Trophoblast cell (in vitro differentiated cells and primary cell): ENCODE measurements around the gene RTL1. TPM values are rescaled to one million over a fixed set of nuclear protein-coding genes. Genes with fewer than 3 reads are reported as not detected.

Source experiments
- DNase-seq, 2 donors: peaks; one replicate each; pipeline ENCODE4 v3.0.0-alpha.2; 2016
- H2AFZ ChIP-seq: 2 replicates; pipeline ENCODE4 v1.6.1; 2013; ENCODE audit warnings: low read length, moderate library complexity, mild to moderate bottlenecking; ENCODE audit not compliant: insufficient read depth, poor library complexity
- H2AK5ac ChIP-seq: 2 replicates; pipeline ENCODE4 v1.6.1; 2013; ENCODE audit warnings: mild to moderate bottlenecking, low read length
- H2BK120ac ChIP-seq: 2 replicates; pipeline ENCODE4 v1.6.1; 2013; ENCODE audit warnings: low read length, mild to moderate bottlenecking, moderate library complexity; ENCODE audit not compliant: insufficient read depth, poor library complexity
- H2BK12ac ChIP-seq: 2 replicates; pipeline ENCODE4 v1.6.1; 2013; ENCODE audit warnings: mild to moderate bottlenecking, low read length, moderate library complexity
- H2BK5ac ChIP-seq: 2 replicates; pipeline ENCODE4 v1.6.1; 2013; ENCODE audit warnings: low read length, low read depth, moderate library complexity, mild to moderate bottlenecking; ENCODE audit not compliant: poor library complexity
- H3K14ac ChIP-seq: 2 replicates; pipeline ENCODE4 v1.6.1; 2013; ENCODE audit warnings: mild to moderate bottlenecking, low read length
- H3K18ac ChIP-seq: 2 replicates; pipeline ENCODE4 v1.6.1; 2013; ENCODE audit warnings: mild to moderate bottlenecking, low read length
- H3K23ac ChIP-seq: 2 replicates; pipeline ENCODE4 v1.6.1; 2013; ENCODE audit warnings: low read length
- H3K27ac ChIP-seq: 2 replicates; pipeline ENCODE4 v1.5.1; 2013; ENCODE audit warnings: low read depth, mild to moderate bottlenecking, inconsistent platforms, low read length, moderate library complexity
- H3K27me3 ChIP-seq: 2 replicates; pipeline ENCODE4 v1.6.1; 2013; ENCODE audit warnings: inconsistent platforms, mild to moderate bottlenecking, low read length, moderate library complexity; ENCODE audit not compliant: insufficient read depth
- H3K36me3 ChIP-seq, 2 experiments: 1 replicate in 1 of 2; 2 replicates in 1 of 2; pipeline ENCODE4 v1.6.1; 2013; ENCODE audit warnings: low read length in 2 of 2, mild to moderate bottlenecking in 2 of 2, moderate library complexity in 1 of 2; ENCODE audit not compliant: insufficient read depth in 2 of 2, control insufficient read depth in 1 of 2
- H3K4ac ChIP-seq: 2 replicates; pipeline ENCODE4 v1.6.1; 2013; ENCODE audit warnings: low read depth, mild to moderate bottlenecking, low read length, moderate library complexity
- H3K4me1 ChIP-seq, 2 experiments: 1 replicate in 1 of 2; 2 replicates in 1 of 2; pipeline ENCODE4 v1.6.1; 2013; ENCODE audit warnings: low read length in 2 of 2, mild to moderate bottlenecking in 2 of 2, moderate library complexity in 1 of 2; ENCODE audit not compliant: insufficient read depth in 2 of 2, control insufficient read depth in 1 of 2
- H3K4me2 ChIP-seq: 2 replicates; pipeline ENCODE4 v1.6.1; 2013; ENCODE audit warnings: inconsistent platforms, mild to moderate bottlenecking, low read length, moderate library complexity
- H3K4me3 ChIP-seq: 2 replicates; pipeline ENCODE4 v1.5.1; 2013; ENCODE audit warnings: mild to moderate bottlenecking, low read depth, low read length, inconsistent platforms
- H3K79me1 ChIP-seq: one replicate; pipeline ENCODE4 v1.6.1; 2013; ENCODE audit warnings: low read length
- H3K79me2 ChIP-seq: 2 replicates; pipeline ENCODE4 v1.6.1; 2013; ENCODE audit warnings: low read length, mild to moderate bottlenecking; ENCODE audit not compliant: control insufficient read depth, insufficient read depth, poor library complexity
- H3K9ac ChIP-seq: 2 replicates; pipeline ENCODE4 v1.6.1; 2013; ENCODE audit warnings: mild to moderate bottlenecking, low read length
- H3K9me3 ChIP-seq: 2 replicates; pipeline ENCODE4 v1.6.1; 2013; ENCODE audit warnings: low read depth, mild to moderate bottlenecking, control low read depth, inconsistent platforms, low read length; ENCODE audit not compliant: insufficient read depth
- H4K12ac ChIP-seq: 2 replicates; pipeline ENCODE4 v1.6.1; 2013; ENCODE audit warnings: low read depth, mild to moderate bottlenecking, low read length, moderate library complexity
- H4K8ac ChIP-seq: 2 replicates; pipeline ENCODE4 v1.6.1; 2013; ENCODE audit warnings: low read depth, mild to moderate bottlenecking, low read length, moderate library complexity
- H4K91ac ChIP-seq: one replicate; pipeline ENCODE4 v1.6.1; 2013; ENCODE audit warnings: low read depth, mild to moderate bottlenecking, low read length, moderate library complexity
- WGBS: extraction: QIAGEN DNeasy Blood & Tissue Kit; methylation state at CpG from one replicate; pipeline ENCODE4 v1.1.7; 2013; ENCODE audit warnings: missing lambda C conversion rate; ENCODE audit not compliant: insufficient read length, insufficient coverage; ENCODE audit errors: extremely low coverage; 5-methylcytosine and 5-hydroxymethylcytosine counted together
- polyA plus RNA-seq: library from polyadenylated mRNA; stranded (reverse); fragments of 200-250 nt; gene quantifications from 2 replicates; pipeline ENCODE4 v1.2.3, GENCODE V29; 2013

The RTL1 gene
- 0.01 and 0.03 TPM in 2 replicates for polyA plus RNA-seq

DNA sequence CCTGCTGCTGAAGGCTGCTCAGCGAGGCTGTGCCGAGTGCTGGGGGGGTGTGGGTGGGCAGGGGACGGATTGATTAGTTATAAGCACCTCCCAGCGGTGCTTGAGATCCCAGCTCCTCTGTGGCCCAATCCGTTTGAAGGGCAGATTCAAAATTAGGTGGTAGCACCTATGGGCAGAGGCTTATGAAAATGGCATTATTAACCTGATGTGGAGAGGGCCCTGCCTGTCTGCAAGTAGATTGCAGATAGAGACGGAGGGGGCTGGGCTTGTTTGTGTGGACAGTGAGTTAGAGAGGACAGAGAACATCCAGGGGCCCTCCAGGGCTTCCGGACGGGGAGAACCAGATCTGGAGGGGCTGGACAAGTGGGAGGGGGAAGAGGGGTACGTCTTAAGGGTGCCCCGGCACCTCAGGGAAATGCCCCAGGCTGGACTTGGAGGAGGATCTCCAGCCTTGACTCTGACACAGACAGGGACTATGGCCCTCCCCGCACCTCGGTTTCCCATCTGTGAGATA, at the start of gene RTL1:
Gene RTL1, minus strand, starts transcription at position 51 of the 514 bp plus-strand sequence. CDS start 18,934 bp downstream, outside the sequence.
- Histone ChIP-seq H4K91ac (no peak within 1 kb of the TSS), H3K18ac (no peak within 1 kb of the TSS), H3K14ac (no peak within 1 kb of the TSS), H3K79me1 (no peaks in the 10 kb centered on the region), H2AK5ac (no peak within 1 kb of the TSS), H3K27me3 (peaks cover 14% of the 10 kb centered on the region), H3K4me2 (peak within 1 kb of the TSS; percentile 20), H2BK12ac (no peak within 1 kb of the TSS), H3K9me3 (peaks cover 5% of the 10 kb centered on the region), H2AFZ (no peak within 1 kb of the TSS), H3K4me3 (no peak within 1 kb of the TSS), H4K12ac (no peak within 1 kb of the TSS), H3K79me2 (no peaks in the 10 kb centered on the region), H3K4ac (no peak within 1 kb of the TSS), H3K23ac (no peak within 1 kb of the TSS), H3K4me1 (peaks cover 3 to 6% of the 10 kb centered on the region in 2 experiments), H2BK5ac (no peak within 1 kb of the TSS), H2BK120ac (no peak within 1 kb of the TSS), H3K27ac (no peak within 1 kb of the TSS), H3K36me3 (no peaks in the 10 kb centered on the region), H4K8ac (no peak within 1 kb of the TSS), H3K9ac (no peak within 1 kb of the TSS)
- no CpG with 5 or more reads among the region's 12 CpGs for WGBS
- DNase-seq: no peak

DNA sequence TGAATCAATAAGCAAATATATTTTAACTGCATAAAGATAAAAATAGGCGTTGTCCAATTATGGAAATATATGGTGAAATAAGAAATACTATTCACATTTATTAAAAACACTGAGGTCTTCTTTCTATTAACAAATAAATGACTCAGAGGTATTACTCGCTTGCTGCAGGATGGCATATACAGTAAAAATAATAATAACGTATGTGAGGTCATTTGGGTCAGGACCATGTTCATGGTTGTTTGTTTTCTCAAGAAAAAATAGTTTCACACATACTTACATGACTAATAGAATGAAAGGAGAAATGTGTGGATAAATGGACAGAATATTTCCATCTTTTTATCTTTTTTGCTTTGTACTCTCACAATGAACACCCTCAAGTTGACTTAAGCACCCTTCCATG, 46.5 kb upstream of the RTL1 start:
- Histone ChIP-seq H3K14ac (no peak overlapping the region), H3K79me1 (no peaks in the 10 kb centered on the region), H3K23ac (no peak overlapping the region), H4K8ac (no peak overlapping the region), H3K4me2 (no peak overlapping the region), H3K79me2 (no peaks in the 10 kb centered on the region), H2BK120ac (no peak overlapping the region), H3K36me3 (no peaks in the 10 kb centered on the region), H3K4me3 (no peak overlapping the region), H2AK5ac (no peak overlapping the region), H4K91ac (no peak overlapping the region), H3K18ac (no peak overlapping the region), H3K27me3 (no peaks in the 10 kb centered on the region), H2BK5ac (no peak overlapping the region), H2BK12ac (no peak overlapping the region), H3K4me1 (no peaks in the 10 kb centered on the region), H4K12ac (no peak overlapping the region), H3K9ac (no peak overlapping the region), H3K27ac (no peak overlapping the region), H3K9me3 (no peaks in the 10 kb centered on the region), H3K4ac (no peak overlapping the region), H2AFZ (no peak overlapping the region)
- no peak for DNase-seq
- no CpG with 5 or more reads among the region's 3 CpGs for WGBS

DNA sequence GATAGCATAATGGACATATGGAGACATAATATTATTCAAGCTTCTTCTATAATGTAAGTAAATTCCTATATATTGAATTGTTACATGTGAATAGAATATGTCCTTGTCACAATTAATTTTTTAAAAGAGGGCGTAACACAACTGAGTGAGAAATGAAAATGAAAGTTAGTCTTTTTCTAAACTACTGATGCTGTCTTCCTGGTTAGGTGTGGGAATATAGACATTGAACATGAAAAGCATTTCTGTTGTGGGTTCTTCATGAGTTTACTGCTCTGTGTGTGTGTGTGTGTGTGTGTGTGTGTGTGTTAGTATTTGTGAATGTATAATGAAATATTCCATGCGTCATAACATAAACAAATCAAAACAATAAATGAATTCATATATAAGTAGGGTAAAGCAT, 40.5 kb upstream of the RTL1 start:
- no peak overlapping the region for H3K4ac ChIP-seq
- no peak overlapping the region for H4K91ac ChIP-seq

DNA sequence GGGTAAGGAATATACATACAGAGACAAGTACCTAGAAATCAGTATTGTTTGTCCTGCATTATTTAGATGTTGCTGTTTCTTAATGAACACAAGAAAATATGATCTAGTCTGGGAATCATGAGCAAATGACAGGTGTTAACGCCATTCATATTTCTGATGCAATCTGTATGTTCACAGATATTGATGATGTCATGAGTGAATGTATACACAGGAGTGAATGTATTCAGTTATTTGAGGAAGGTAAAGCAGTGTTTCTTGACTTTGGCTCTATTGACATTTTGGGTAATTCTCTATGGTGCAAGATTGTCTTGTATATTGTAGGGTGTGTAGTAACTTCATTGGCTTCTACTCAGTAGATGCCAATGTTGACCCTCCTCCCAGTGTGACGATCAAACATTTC, 26.7 kb upstream of the RTL1 start:
- no peaks in the 10 kb centered on the region for H3K4me1 ChIP-seq
- no peaks in the 10 kb centered on the region for H3K27me3 ChIP-seq
- no peak overlapping the region for H3K14ac ChIP-seq
- no peak overlapping the region for H2BK120ac ChIP-seq
- no peak for DNase-seq
- no peak overlapping the region for H4K12ac ChIP-seq
- H3K23ac ChIP-seq: no peak overlapping the region
- H3K9ac ChIP-seq: no peak overlapping the region
- no peak overlapping the region for H2BK5ac ChIP-seq
- no peak overlapping the region for H2AFZ ChIP-seq
- no peaks in the 10 kb centered on the region for H3K79me1 ChIP-seq
- H3K4ac ChIP-seq: no peak overlapping the region
- H3K9me3 ChIP-seq: no peaks in the 10 kb centered on the region
- no peak overlapping the region for H4K91ac ChIP-seq
- no peaks in the 10 kb centered on the region for H3K79me2 ChIP-seq
- no peaks in the 10 kb centered on the region for H3K36me3 ChIP-seq
- H3K18ac ChIP-seq: no peak overlapping the region
- no peak overlapping the region for H4K8ac ChIP-seq
- no peak overlapping the region for H3K4me2 ChIP-seq
- no CpG with 5 or more reads among the region's 2 CpGs for WGBS
- no peak overlapping the region for H2AK5ac ChIP-seq
- no peak overlapping the region for H3K27ac ChIP-seq
- H2BK12ac ChIP-seq: no peak overlapping the region
- H3K4me3 ChIP-seq: no peak overlapping the region

More for the DNA sequence above, 40.5 kb upstream of the RTL1 start:
- no peak overlapping the region for H2BK120ac ChIP-seq
- no peak overlapping the region for H2AK5ac ChIP-seq
- no peak overlapping the region for H3K4me3 ChIP-seq
- no peak overlapping the region for H2BK12ac ChIP-seq
- H3K36me3 ChIP-seq: no peaks in the 10 kb centered on the region
- no peak overlapping the region for H4K8ac ChIP-seq
- no peak overlapping the region for H3K14ac ChIP-seq
- WGBS: no CpG with 5 or more reads among the region's 2 CpGs
- H3K27me3 ChIP-seq: no peaks in the 10 kb centered on the region
- no peaks in the 10 kb centered on the region for H3K79me1 ChIP-seq
- H3K18ac ChIP-seq: no peak overlapping the region
- no peak overlapping the region for H4K12ac ChIP-seq
- H2BK5ac ChIP-seq: no peak overlapping the region
- H3K9me3 ChIP-seq: no peaks in the 10 kb centered on the region
- H3K79me2 ChIP-seq: no peaks in the 10 kb centered on the region
- H3K9ac ChIP-seq: no peak overlapping the region
- H2AFZ ChIP-seq: no peak overlapping the region
- no peak overlapping the region for H3K27ac ChIP-seq
- no peak overlapping the region for H3K4me2 ChIP-seq
- DNase-seq: no peak
- no peaks in the 10 kb centered on the region for H3K4me1 ChIP-seq
- H3K23ac ChIP-seq: no peak overlapping the region
